IMR-90 (cell line): ENCODE data around the gene ALDH3B2. TPM values are rescaled to one million over a fixed set of nuclear protein-coding genes. Genes with fewer than 3 reads are reported as not detected.

Source experiments
- ATAC-seq: fragments of 200-7000 bp; cut with Tn5 transposase; 2 replicates; pipeline ENCODE4 v1.9.1; 2020; ENCODE audit warnings: low read depth, mild to moderate bottlenecking, moderate library complexity
- BruUV-seq: library from RNA; stranded (reverse); fragments of 400-500 nt; replicated peaks from 2 replicates; lab custom pipeline; 2021; lab: Mats Ljungman, UMichigan
- CTCF ChIA-PET: fragments of 300-600 bp; formaldehyde crosslinking; extraction: SDS; loops from one replicate; lab custom pipeline; 2021; ENCODE audit warnings: antibody characterized with exemption; lab: Yijun Ruan, JAX
- POLR2A ChIA-PET: fragments of 300-600 bp; sonication (Branson Sonifier 250); formaldehyde crosslinking; loops from one replicate; lab custom pipeline; 2022; ENCODE audit warnings: antibody characterized with exemption; ENCODE audit not compliant: unreplicated experiment; lab: Charles Lee
- DNase-seq: peaks from one replicate; pipeline ENCODE4 v3.0.0; 2013
- H2AFZ ChIP-seq: replicated peaks from 2 replicates; pipeline ENCODE3; 2013; ENCODE audit warnings: low read length, mild to moderate bottlenecking; ENCODE audit not compliant: poor library complexity
- H2AK5ac ChIP-seq: 2 replicates; pipeline ENCODE4 v1.6.1; 2013; ENCODE audit warnings: low read depth, low read length, inconsistent platforms
- H2AK9ac ChIP-seq: replicated peaks from 2 replicates; pipeline ENCODE3; 2013; ENCODE audit warnings: mild to moderate bottlenecking, low read depth, low read length, moderate library complexity; ENCODE audit not compliant: poor library complexity
- H2BK120ac ChIP-seq: 2 replicates; pipeline ENCODE4 v1.6.1; 2013; ENCODE audit warnings: low read depth, low read length, inconsistent platforms
- H2BK15ac ChIP-seq: 3 replicates; pipeline ENCODE4 v1.6.1; 2013; ENCODE audit warnings: low read depth, low read length, inconsistent platforms
- H2BK20ac ChIP-seq: 2 replicates; pipeline ENCODE4 v1.6.1; 2013; ENCODE audit warnings: low read depth, mild to moderate bottlenecking, inconsistent platforms, low read length, moderate library complexity
- H2BK5ac ChIP-seq: 2 replicates; pipeline ENCODE4 v1.6.1; 2013; ENCODE audit warnings: mild to moderate bottlenecking, low read depth, low read length, inconsistent platforms; ENCODE audit not compliant: poor library complexity, severe bottlenecking
- H3K14ac ChIP-seq: replicated peaks from 2 replicates; pipeline ENCODE4 v1.6.1; 2013; ENCODE audit warnings: low read depth, low read length, inconsistent platforms
- H3K18ac ChIP-seq: 2 replicates; pipeline ENCODE4 v1.6.1; 2013; ENCODE audit warnings: low read depth, low read length, control low read depth
- H3K23ac ChIP-seq: 2 replicates; pipeline ENCODE4 v1.6.1; 2013; ENCODE audit warnings: low read depth, low read length, inconsistent platforms
- H3K27ac ChIP-seq: 2 replicates; pipeline ENCODE4 v1.5.1; 2013; ENCODE audit warnings: mild to moderate bottlenecking, control low read depth, low read length; ENCODE audit not compliant: insufficient read depth
- H3K27me3 ChIP-seq: 2 replicates; pipeline ENCODE4 v1.6.1; 2013; ENCODE audit warnings: low read length; ENCODE audit not compliant: control insufficient read depth, insufficient read depth
- H3K36me3 ChIP-seq: 2 replicates; pipeline ENCODE4 v1.6.1; 2013; ENCODE audit warnings: low read length, mixed read lengths; ENCODE audit not compliant: control insufficient read depth, insufficient read depth
- H3K4ac ChIP-seq: 2 replicates; pipeline ENCODE4 v1.6.1; 2013; ENCODE audit warnings: low read depth, low read length, inconsistent platforms
- H3K4me1 ChIP-seq: 2 replicates; pipeline ENCODE4 v1.6.1; 2013; ENCODE audit warnings: low read length, mixed read lengths; ENCODE audit not compliant: control insufficient read depth, insufficient read depth
- H3K4me2 ChIP-seq: 2 replicates; pipeline ENCODE4 v1.6.1; 2013; ENCODE audit warnings: low read depth, mild to moderate bottlenecking, control low read depth, low read length, moderate library complexity
- H3K4me3 ChIP-seq: 2 replicates; pipeline ENCODE4 v1.5.1; 2013; ENCODE audit warnings: low read depth, mild to moderate bottlenecking, control low read depth, low read length, moderate library complexity; ENCODE audit not compliant: insufficient read depth
- H3K56ac ChIP-seq: 2 replicates; pipeline ENCODE4 v1.6.1; 2013; ENCODE audit warnings: low read length, inconsistent platforms; ENCODE audit not compliant: insufficient read depth; ENCODE audit errors: extremely low read depth
- H3K79me1 ChIP-seq, 2 experiments: 2 replicates each; pipeline ENCODE4 v1.6.1; 2013; ENCODE audit warnings: low read length in 2 of 2, inconsistent platforms in 1 of 2, low read depth in 1 of 2
- H3K9ac ChIP-seq: 2 replicates; pipeline ENCODE4 v1.6.1; 2013; ENCODE audit warnings: low read depth, low read length, control low read depth
- H3K9me1 ChIP-seq: 2 replicates; pipeline ENCODE4 v1.6.1; 2013; ENCODE audit warnings: low read length, inconsistent platforms; ENCODE audit not compliant: insufficient read depth
- H3K9me3 ChIP-seq: 2 replicates; pipeline ENCODE4 v1.6.1; 2013; ENCODE audit warnings: low read length; ENCODE audit not compliant: control insufficient read depth, insufficient read depth
- H4K20me1 ChIP-seq: 2 replicates; pipeline ENCODE4 v1.6.1; 2013; ENCODE audit warnings: low read length, inconsistent platforms; ENCODE audit not compliant: insufficient read depth
- H4K5ac ChIP-seq: 2 replicates; pipeline ENCODE4 v1.6.1; 2013; ENCODE audit warnings: mild to moderate bottlenecking, low read depth, low read length, control low read depth
- H4K8ac ChIP-seq, 2 experiments: 2 replicates each; pipeline ENCODE4 v1.6.1; 2013; ENCODE audit warnings: low read depth in 2 of 2, low read length in 2 of 2, control low read depth in 1 of 2, inconsistent platforms in 1 of 2
- H4K91ac ChIP-seq: 2 replicates; pipeline ENCODE4 v1.6.1; 2013; ENCODE audit warnings: low read depth, low read length, inconsistent platforms; ENCODE audit not compliant: insufficient read depth
- BHLHE40 ChIP-seq: fragments of 150-350 bp; IDR thresholded peaks from 2 replicates; pipeline ENCODE4 v1.6.1; 2016; ENCODE audit warnings: mild to moderate bottlenecking, low read depth, low read length
- MAFK ChIP-seq: IDR thresholded peaks from 2 replicates; pipeline ENCODE4 v1.6.1; 2012; ENCODE audit warnings: low read depth, low read length, improper control_type of control experiment
- MXI1 ChIP-seq: IDR thresholded peaks from 2 replicates; pipeline ENCODE4 v1.6.1; 2012; ENCODE audit warnings: low read depth, mild to moderate bottlenecking, low read length, moderate library complexity, borderline replicate concordance
- NFE2L2 ChIP-seq: fragments of 150-350 bp; IDR thresholded peaks from 2 replicates; pipeline ENCODE4 v1.6.1; 2016; ENCODE audit warnings: low read depth, mild to moderate bottlenecking, low read length
- RFX5 ChIP-seq: IDR thresholded peaks from 2 replicates; pipeline ENCODE4 v1.8.0; 2012; ENCODE audit warnings: low read depth, mild to moderate bottlenecking, low read length, moderate library complexity
- WGBS, 2 experiments: methylation state at CpG; one replicate each; pipeline versions ENCODE4 v1.1.5 to v1.1.7; 2013; ENCODE audit warnings: missing lambda C conversion rate in 2 of 2; ENCODE audit not compliant: insufficient read length in 1 of 2; ENCODE audit errors: extremely low coverage in 2 of 2; 5-methylcytosine and 5-hydroxymethylcytosine counted together
- dilution Hi-C: fragments of 300-500 bp; cut with HindIII; formaldehyde crosslinking; loops from one replicate; pipeline ENCODE4 v1.14.3; 2018; ENCODE audit warnings: low sequenced_read_pairs; ENCODE audit not compliant: unreplicated experiment
- in situ Hi-C: fragments of 300-500 bp; cut with MboI; formaldehyde crosslinking; loops from 3 replicates; pipeline ENCODE4 v1.14.3; 2019; ENCODE audit warnings: low sequenced_read_pairs, inconsistent platforms, mixed read lengths
- intact Hi-C: fragments of 100-400 bp; cut with micrococcal nuclease; formaldehyde crosslinking; loops from 2 replicates; pipeline ENCODE4 v1.10.0; 2022
- polyA plus RNA-seq, 3 experiments: library from polyadenylated mRNA; depleted of rRNA; stranded (reverse); fragments of >200 nt; gene quantifications; 2 replicates each; pipeline ENCODE4 v1.2.3, GENCODE V29; 2012; ENCODE audit warnings: low replicate concordance in 1 of 3
- total RNA-seq: library from RNA; depleted of rRNA; stranded (reverse); fragments of >200 nt; gene quantifications from 2 replicates; pipeline ENCODE4 v1.2.3, GENCODE V29; 2012
- TF ChIP-seq, protein P1 (sequence below): fragments of 150-350 bp; IDR thresholded peaks from 2 replicates; pipeline ENCODE4 v1.6.1; 2017; ENCODE audit warnings: mild to moderate bottlenecking, antibody characterized with exemption, low read length, low read depth

Gene ALDH3B2
- total and polyA plus RNA-seq, 2 of the 4 experiments (the other 2 are of a cell fraction): not detected

DNA sequence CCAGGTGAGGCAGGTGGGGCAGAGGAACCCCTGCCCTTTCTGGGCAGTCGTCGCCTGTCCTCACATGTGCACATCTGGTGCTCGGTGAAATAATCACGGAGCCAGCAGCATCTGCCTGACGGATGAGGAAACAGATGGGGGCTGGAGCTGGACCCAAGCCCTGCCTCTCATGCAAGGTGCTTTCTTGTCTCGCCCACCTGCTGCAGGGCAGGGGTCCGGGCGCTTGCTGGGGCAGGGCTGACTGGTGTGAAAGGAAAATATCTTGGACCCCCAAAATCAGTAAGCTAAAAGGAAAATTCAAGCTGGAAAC, 3.3 kb downstream of the ALDH3B2 start:
- DNase-seq (no peak), ATAC-seq (no peak)
- in situ Hi-C loops (no loop called here), dilution Hi-C loops (no loop called here), intact Hi-C loops (no loop called here)
- Histone ChIP-seq H3K9ac (no peak overlapping the region), H3K9me1 (no peaks in the 10 kb centered on the region), H4K8ac (no peak overlapping the region), H3K4me2 (no peak overlapping the region), H3K14ac (no peak overlapping the region), H3K79me1 (no peaks in the 10 kb centered on the region), H4K5ac (no peak overlapping the region), H3K18ac (no peak overlapping the region), H2BK15ac (no peak overlapping the region), H3K36me3 (no peaks in the 10 kb centered on the region), H4K20me1 (no peaks in the 10 kb centered on the region), H2BK5ac (no peak overlapping the region), H3K9me3 (no peaks in the 10 kb centered on the region), H3K4me1 (no peaks in the 10 kb centered on the region), H3K4ac (no peak overlapping the region), H2AK5ac (no peak overlapping the region), H3K23ac (no peak overlapping the region), H2AK9ac (no peak overlapping the region), H3K27me3 (peaks cover 17% of the 10 kb centered on the region), H3K27ac (no peak overlapping the region), H4K91ac (no peak overlapping the region), H2BK120ac (no peak overlapping the region), H3K4me3 (no peak overlapping the region), H2BK20ac (no peak overlapping the region), H3K56ac (no peak overlapping the region), H2AFZ (no peak overlapping the region)
- 67% methylated on average over 2 of the region's 8 CpGs; no CpG with 5 or more reads in 1 of the 2 experiments for WGBS, 2 experiments
- POLR2A ChIA-PET: no interaction called here
- TF ChIP-seq, protein P1, sequence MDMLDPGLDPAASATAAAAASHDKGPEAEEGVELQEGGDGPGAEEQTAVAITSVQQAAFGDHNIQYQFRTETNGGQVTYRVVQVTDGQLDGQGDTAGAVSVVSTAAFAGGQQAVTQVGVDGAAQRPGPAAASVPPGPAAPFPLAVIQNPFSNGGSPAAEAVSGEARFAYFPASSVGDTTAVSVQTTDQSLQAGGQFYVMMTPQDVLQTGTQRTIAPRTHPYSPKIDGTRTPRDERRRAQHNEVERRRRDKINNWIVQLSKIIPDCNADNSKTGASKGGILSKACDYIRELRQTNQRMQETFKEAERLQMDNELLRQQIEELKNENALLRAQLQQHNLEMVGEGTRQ: no peak
- TF ChIP-seq RFX5 (no peak), MXI1 (no peak), BHLHE40 (no peak), NFE2L2 (no peak), MAFK (no peak)
- CTCF ChIA-PET: interaction anchor here (0.7 kb wide), 1 partner anchor 42 kb away, joined by 5 read pairs; no protein-coding TSS in a partner anchor
- no TSS peak for BruUV-seq
